Pancreas (tissue), 10 donors: ENCODE results near the gene PDE4B. TPM values are rescaled to one million over a fixed set of nuclear protein-coding genes. Genes with fewer than 3 reads are reported as not detected.
"Not testable (repeated sequence)": the region's sequence is repeated elsewhere in the genome, so short reads cannot be mapped to it uniquely, and the experiment has no call there.

ENCODE experiments used
- ATAC-seq, 4 donors: fragments of 200-7000 bp; cut with Tn5 transposase; one replicate each; pipeline versions ENCODE4 v1.8.0 to v1.9.1; 2020; ENCODE audit warnings: mild to moderate bottlenecking in 4 of 4, moderate library complexity in 4 of 4
- DNase-seq, 6 donors: peaks; one replicate each; pipeline ENCODE4 v3.0.0-alpha.2; 2020
- FAIRE-seq: peaks from 2 replicates; lab custom pipeline; 2012; peaks lifted over from hg19 to GRCh38; lab: Jason Lieb, UNC
- H3K27ac ChIP-seq, 4 donors: fragments of 200-600 bp; sonication (generic); 1 replicate in 3 of 4; 2 replicates in 1 of 4; pipeline versions ENCODE4 v1.5.0 to v1.8.0; 2020
- H3K27me3 ChIP-seq, 4 donors: fragments of 200-600 bp; one replicate each; pipeline ENCODE4 v1.8.0; 2021
- H3K36me3 ChIP-seq, 3 donors: fragments of 200-600 bp; sonication (generic) in 1 of 3; one replicate each; pipeline versions ENCODE4 v1.5.0 to v1.8.0; 2020 to 2021
- H3K4me1 ChIP-seq, 3 donors: fragments of 200-600 bp; one replicate each; pipeline ENCODE4 v1.8.0; 2021
- H3K4me3 ChIP-seq, 4 donors: fragments of 200-600 bp; sonication (generic) in 2 of 4; one replicate each; pipeline versions ENCODE4 v1.5.0 to v1.8.0; 2020 to 2021
- H3K9me3 ChIP-seq, 4 donors: fragments of 200-600 bp; one replicate each; pipeline ENCODE4 v1.8.0; 2021
- WGBS, 2 donors: extraction: QIAGEN DNeasy Blood & Tissue Kit; methylation state at CpG; one replicate each; pipeline ENCODE4 v1.1.7; 2013; 5-methylcytosine and 5-hydroxymethylcytosine counted together
- intact Hi-C, 3 donors: fragments of 100-400 bp; cut with DNase I; formaldehyde crosslinking; loops; one replicate each; pipeline versions ENCODE4 v1.11.1 to v1.14.2; 2022
- polyA plus RNA-seq, 2 donors: library from polyadenylated mRNA; stranded (reverse); fragments of 200-250 nt; gene quantifications; one replicate each; pipeline ENCODE4 v1.2.3, GENCODE V29; 2013
- total RNA-seq, 6 donors: library from RNA; stranded (reverse); fragmentation: NEBNext Ultra II Directional in 4 of 6; extraction: Animal tissue kit (Norgen Biotek cat#: 25700) in 4 of 6; gene quantifications; one replicate each; pipeline versions ENCODE4 v1.2.1 to v1.2.4, GENCODE V29; 2021 to 2023
- TF ChIP-seq, protein P1 (sequence below), 4 donors: fragments of 200-600 bp; sonication (generic) in 3 of 4; IDR thresholded peaks; one replicate each; pipeline versions ENCODE4 v1.5.0 to v1.8.0; 2021; ENCODE audit warnings: antibody characterized with exemption in 4 of 4
- donor health status: healthy with polysubstance abuse.
- donor health status: DM: no; HTN: no; CAD: no; lungs with moderate emphysema.
- donor health status: DM: no; HTN: no; CAD: no.
- donor health status: control.
- donor health status: control.
- donor health status: Bipolar disorder and iron deficiency.
- donor health status: DM: yes; HTN: yes; CAD: no.
- donor health status: DM: no; HTN: no; CAD: no.
- donor health status: DM: no; HTN: no; CAD: no.
- donor health status: DM: yes; HTN: yes; CAD: no.

The PDE4B gene
- total and polyA plus RNA-seq, 8 donors = 0.23 to 3.7 (median 0.92) TPM

DNA sequence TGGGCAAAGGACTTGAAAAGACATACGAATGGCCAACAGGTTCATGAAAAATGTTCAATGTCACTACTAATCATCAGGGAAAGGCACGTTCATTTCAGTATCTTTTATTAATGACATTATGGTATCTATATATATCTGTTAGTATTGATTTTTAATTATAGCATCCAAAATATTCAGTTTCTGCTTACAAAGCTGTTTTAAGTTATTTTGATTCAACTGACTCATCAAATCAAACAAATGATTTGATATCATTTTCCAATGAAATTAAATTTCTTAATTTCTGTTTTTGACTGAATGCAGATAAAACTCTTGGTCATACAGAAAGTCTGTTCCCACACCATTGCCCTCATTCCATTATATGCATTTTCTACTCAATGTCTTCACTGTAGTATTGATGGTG lies 315.9 kb downstream of the PDE4B start:
- FAIRE-seq = no peak

DNA sequence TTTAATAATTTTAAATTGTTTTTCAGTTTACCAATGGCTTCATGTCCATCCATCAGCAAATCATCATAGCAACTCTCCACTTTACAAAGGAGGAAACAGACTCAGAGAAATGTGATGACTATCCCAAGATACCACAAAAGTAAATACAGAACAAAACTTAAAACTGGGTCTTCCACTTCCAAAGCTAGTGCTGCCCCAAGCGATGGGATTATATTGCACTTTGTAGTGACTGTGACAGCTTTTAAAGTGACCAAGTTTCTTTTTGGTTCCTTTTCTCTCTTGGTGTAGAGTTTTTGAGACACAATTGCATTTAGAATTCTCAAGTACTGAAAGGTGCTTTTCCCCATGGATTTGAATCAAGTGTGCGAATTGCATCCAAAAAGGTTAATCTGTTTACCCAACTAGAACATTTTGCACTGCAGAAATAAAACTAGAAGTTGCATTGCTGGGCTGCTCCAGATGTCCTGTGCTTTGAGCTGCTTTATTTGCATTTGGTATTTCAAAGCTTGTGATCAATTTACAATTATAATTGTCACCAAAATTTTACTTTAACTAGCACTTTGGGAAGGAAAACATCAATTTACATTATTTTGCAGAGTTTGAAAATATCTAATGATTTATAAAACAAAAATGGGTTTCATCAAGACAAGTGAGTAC lies 320.2 kb downstream of the PDE4B start:
- Histone ChIP-seq H3K4me1 (no peaks in the 10 kb centered on the region), H3K27me3 (no peaks in the 10 kb centered on the region), H3K36me3 (no peaks in the 10 kb centered on the region), H3K4me3 (no peak overlapping the region), H3K27ac (no peak overlapping the region), H3K9me3 (no peaks in the 10 kb centered on the region)
- intact Hi-C loops = no loop called here
- TF ChIP-seq, protein P1, sequence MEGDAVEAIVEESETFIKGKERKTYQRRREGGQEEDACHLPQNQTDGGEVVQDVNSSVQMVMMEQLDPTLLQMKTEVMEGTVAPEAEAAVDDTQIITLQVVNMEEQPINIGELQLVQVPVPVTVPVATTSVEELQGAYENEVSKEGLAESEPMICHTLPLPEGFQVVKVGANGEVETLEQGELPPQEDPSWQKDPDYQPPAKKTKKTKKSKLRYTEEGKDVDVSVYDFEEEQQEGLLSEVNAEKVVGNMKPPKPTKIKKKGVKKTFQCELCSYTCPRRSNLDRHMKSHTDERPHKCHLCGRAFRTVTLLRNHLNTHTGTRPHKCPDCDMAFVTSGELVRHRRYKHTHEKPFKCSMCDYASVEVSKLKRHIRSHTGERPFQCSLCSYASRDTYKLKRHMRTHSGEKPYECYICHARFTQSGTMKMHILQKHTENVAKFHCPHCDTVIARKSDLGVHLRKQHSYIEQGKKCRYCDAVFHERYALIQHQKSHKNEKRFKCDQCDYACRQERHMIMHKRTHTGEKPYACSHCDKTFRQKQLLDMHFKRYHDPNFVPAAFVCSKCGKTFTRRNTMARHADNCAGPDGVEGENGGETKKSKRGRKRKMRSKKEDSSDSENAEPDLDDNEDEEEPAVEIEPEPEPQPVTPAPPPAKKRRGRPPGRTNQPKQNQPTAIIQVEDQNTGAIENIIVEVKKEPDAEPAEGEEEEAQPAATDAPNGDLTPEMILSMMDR (IDR thresholded peaks at IDR 0.05) = no peak
- no peak for ATAC-seq
- no peak for DNase-seq
- FAIRE-seq = no peak
- WGBS, 2 donors = 56 to 66% methylated on average over 2 of the region's 2 CpGs

More for the DNA sequence above, 315.9 kb downstream of the PDE4B start:
- DNase-seq = no peak
- Histone ChIP-seq H3K36me3 (no peaks in the 10 kb centered on the region), H3K9me3 (peaks cover 0 to 4% (median 0%) of the 10 kb centered on the region in 4 donors), H3K4me1 (no peaks in the 10 kb centered on the region), H3K27ac (no peak overlapping the region), H3K27me3 (no peaks in the 10 kb centered on the region), H3K4me3 (no peak overlapping the region)
- TF ChIP-seq, protein P1 (IDR thresholded peaks at IDR 0.05) = no peak
- 46 to 50% methylated on average over 2 of the region's 2 CpGs for WGBS, 2 donors
- intact Hi-C loops = no loop called here
- ATAC-seq = no peak

DNA sequence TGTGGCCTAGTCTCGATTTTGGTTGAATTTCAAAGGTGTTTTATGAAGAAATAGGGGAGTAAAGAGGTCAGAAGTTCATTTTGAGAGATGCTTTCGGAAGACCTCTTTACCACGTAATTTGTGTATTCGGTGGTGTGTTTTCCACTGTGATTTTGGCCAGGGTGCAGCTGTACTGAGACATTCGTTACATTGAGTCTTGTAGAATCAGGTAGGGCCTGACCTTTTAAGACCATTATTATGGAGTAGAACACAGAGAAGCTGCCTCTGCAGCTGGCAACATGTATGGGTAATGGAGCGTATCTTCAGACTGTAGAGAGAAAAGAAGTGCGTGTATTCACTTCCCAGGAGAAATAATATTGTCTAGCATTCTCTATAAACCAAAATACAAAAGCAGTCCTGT lies 326.5 kb downstream of the PDE4B start:
- FAIRE-seq (no peak), DNase-seq (no peak), ATAC-seq (no peak)
- intact Hi-C loops = no loop called here
- TF ChIP-seq, protein P1 (IDR thresholded peaks at IDR 0.05) = no peak
- Histone ChIP-seq H3K4me3 (no peak overlapping the region), H3K27me3 (no peaks in the 10 kb centered on the region), H3K27ac (no peak overlapping the region), H3K36me3 (no peaks in the 10 kb centered on the region), H3K9me3 (no peaks in the 10 kb centered on the region), H3K4me1 (no peaks in the 10 kb centered on the region)
- 75 to 81% methylated on average over 7 of the region's 7 CpGs for WGBS, 2 donors

DNA sequence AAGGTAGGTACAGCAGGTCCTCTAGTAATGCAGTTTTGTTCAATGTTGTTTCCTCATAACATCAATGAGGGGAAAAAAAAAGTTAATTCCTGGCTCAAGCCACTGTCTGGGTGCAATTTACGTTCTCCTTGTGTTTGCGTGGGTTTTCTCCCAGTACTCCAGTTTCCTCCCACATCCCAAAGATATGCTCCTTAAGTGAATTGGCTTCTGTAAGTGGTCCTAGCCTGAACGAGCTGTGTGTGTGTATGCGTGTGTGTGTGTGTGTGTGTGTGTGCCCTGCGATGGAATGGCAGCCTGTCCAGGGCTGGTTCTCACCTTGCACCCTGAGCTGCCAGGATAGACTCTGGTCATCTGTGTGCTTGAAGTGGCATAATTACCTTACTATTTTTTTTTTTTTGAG lies 332.0 kb downstream of the PDE4B start:
- no peak overlapping the region for H3K27ac ChIP-seq
- FAIRE-seq (no peak), ATAC-seq (no peak), DNase-seq (no peak)
- H3K9me3 ChIP-seq = no peaks in the 10 kb centered on the region
- H3K27me3 ChIP-seq = no peaks in the 10 kb centered on the region
- H3K36me3 ChIP-seq = no peaks in the 10 kb centered on the region
- intact Hi-C loops = no loop called here
- 62 to 65% methylated on average over 5 of the region's 5 CpGs for WGBS, 2 donors
- TF ChIP-seq, protein P1 (IDR thresholded peaks at IDR 0.05) = no peak
- no peaks in the 10 kb centered on the region for H3K4me1 ChIP-seq
- no peak overlapping the region for H3K4me3 ChIP-seq

DNA sequence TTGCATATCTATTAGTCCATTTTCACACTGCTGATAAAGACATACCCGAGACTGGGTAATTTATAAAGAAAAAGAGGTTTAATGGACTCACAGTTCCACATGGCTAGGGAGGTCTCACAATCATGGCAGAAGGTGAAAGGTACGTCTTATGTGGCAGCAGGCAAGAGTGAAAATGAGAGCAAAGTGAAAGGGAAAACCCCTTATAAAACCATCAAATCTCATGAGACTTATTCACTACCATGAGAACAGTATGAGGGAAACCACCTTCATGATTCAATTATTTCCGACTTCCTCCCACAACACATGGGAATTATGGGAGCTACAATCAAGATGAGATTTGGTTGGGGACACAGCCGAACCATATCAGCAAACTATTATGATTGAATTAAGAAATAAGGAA lies 335.9 kb downstream of the PDE4B start:
- H3K27me3 ChIP-seq, DNase-seq, H3K36me3 ChIP-seq, H3K4me1 ChIP-seq, H3K27ac ChIP-seq, H3K9me3 ChIP-seq, intact Hi-C loops, ATAC-seq, FAIRE-seq, H3K4me3 ChIP-seq: not testable (repeated sequence)
- 54 to 71% methylated on average over 4 of the region's 4 CpGs for WGBS, 2 donors
